GM21515 (cell line): ENCODE measurements around the gene TXNL4A.

Source experiments
- ATAC-seq: cut with Tn5 transposase; IDR thresholded peaks from one replicate; pipeline ENCODE4 v1.9.1; 2021; ENCODE audit not compliant: unreplicated experiment

The TXNL4A gene

DNA sequence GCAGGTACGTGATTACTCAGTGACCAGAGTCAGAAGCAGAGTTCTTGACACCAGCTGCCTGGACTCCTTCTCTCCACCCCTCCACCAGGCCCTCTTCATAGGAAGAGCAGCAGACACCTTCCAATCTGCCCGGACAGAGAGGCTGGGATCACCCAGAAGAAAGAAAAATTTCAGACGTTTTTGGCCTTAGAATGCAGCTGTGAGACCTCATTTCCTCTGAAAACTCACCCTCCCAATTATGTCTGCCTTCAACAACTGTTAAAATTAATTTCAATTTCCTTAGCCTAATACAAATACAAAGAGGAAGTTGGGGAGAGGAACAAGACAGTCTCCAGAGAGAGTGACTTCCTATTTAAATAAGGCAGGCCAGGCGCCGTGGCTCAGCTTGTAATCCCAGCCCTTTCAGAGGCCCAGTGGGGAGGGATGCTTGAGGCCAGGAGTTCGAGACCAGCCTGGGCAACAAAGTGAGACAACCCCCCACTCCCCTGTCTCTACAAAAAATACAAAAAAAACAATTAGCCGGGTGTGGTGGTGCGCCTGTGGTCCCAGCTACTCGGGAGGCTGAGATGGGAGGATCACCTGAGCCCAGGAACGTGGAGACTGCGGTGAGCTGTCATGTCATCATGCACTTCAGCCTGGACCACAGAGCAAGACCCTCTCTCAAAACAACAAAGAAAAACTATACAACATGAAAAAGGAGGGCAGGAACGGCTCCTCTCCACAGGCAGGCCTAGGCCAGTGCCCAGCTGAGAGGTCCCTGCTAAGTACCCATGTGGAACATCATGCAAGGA is 38.5 kb downstream of the TXNL4A start:
- ATAC-seq: no peak

DNA sequence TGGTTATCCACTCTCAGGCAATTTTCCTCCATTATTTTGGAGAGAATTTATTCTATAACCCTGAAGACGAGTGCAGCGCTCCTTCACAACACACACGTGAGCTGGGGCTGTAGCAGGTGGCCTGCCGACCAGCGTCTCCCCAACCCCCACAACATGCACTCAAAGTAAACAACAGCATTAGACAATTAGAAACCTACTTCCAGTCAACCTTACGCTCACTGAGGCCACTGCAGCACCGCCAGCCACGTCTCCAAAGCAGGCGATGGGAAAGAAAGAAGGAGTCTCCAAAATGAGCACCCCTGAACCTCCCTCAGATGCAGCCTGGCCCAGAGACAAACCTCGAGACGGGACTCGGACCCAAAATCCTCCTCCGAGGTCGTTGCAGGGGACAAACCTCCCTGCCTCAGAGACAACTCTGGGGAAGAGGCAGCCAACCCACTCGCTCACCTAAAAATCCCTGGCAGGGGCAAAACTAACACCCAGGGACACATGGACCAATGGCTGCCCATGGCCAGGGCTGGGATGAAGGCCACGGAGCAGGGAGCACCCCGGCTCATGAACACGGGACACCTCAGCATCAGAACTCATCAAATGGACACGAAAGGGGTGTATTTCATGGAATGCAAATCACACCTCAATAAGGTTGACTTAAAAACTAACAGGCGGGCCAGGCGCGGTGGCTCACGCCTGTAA is 39.5 kb downstream of the TXNL4A start:
- ATAC-seq: no peak

DNA sequence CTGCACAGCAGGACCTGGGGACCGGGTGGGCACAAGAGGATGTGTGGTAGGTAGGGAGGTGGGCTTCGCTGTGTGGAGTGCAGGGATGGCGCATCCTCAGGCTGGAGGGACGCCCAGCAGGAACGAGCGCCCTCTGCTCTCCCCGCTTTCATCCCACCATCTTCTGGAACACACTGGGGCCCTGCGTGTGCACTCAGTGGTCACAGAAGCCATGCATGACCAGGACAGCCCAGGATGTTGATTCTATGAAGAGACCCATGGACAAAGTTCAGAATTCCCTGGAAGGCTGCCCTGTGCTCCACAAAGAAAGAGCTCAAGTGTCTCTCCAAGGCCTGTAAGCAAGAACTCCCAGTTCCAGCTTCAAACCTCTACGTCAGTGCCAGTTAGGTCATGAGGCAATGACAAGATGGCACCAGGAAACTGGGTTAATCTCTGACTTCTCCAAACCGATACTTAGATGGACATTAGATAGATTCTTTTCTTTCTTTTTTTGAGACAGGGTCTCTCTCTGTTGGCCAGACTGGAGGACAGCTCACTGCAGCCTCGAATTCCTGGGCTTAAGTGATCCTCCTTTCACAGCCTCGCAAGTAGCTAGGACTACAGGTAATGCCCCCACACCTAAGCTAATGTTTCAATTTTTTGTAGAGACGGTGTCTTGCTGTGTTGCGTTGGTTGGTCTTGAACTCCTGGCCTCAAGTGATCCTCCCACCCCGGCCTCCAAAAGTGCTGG is 40.3 kb downstream of the TXNL4A start:
- ATAC-seq: no peak

DNA sequence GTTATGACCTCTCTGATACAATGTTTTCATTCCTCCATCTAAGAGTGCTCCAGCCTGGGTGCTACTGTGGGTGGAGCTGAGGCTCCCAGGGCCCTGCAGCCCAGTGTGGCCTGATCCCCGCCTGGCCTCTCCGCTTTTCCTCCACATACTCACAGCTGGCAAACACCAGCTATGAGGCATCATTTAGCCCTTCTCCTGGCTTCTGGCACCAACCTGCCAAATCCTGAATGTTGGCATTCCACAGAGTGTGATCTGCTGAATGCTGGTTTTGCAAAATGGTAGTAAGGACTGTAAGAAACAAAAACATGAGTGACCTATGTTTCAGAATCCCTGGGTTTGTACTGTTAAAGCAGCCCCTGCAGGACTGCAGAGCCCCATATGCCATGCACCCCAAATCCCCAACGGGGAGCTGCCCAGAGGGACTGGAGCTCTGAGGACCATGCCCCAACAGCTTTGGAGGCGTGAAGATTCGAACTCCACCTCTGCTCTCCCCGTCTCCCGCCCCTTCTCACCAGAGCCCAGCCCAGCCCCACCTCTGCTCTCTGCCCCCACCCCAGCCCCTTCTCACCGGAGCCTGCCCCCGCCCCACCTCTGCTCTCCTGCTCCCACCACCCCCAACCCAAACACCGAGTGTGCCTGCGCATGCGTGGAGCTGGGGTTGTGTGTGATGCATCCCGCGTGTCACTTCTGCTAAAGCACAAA is 41.2 kb downstream of the TXNL4A start:
- ATAC-seq: no peak

DNA sequence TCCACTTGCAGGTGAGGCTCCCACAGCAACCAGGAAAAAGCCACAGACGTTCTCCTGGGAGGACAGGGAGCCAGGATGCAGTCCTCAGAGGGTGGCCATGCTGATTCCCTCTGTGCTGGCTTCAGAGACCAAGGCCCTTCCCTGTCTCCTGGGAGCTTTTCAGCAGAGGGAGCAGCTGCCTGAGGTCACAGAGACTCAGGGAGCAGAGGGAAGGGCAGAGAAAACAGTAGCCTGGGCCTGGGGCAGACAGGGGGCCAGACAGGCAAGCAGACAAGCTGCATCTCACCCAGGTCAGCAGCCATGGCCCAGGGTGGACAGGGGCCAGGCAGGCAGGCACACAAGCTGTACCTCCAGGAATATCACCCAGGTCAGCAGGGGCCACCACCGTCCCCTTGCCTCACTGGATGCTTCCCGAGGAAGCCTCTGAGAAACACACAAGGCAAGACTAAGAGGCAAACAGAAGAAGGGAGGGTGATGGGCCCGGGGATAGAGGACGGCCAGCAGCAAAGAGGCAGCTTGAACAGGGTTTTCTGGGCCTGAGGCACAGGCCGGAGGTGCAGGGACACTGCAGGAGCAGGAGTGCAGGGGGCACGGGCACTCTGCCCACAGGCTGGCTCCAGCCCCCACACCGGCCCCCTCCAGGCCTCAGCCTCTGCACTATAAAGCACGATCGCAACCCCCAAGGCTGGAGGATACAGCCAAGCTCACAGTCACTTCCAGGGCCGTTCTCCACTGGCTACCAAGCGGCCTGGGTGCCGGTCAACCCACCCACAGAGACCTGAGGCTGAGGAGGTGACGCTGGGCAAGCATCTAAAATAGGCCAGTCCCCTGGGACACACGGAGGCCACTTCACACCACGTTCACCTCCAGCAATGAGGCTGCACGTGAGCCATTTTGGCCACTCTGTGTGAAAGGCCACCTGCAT is 43.0 kb downstream of the TXNL4A start:
- no peak for ATAC-seq

DNA sequence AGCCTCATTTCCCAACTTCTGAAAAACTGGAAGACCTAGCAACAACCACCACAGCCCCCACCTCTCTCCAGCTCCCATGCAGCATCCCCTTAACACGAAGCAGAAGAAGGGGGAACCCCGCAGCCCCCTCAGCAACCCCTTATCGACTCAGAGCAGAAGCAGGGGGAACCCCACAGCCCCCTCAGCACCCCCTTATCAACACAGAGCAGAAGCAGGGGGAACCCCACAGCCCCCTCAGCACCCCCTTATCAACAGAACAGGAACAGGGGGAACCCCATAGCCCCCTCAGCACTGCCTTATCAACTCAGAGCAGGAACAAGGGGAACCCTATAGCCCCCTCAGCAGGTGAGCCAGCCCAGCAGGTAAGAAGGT is 43.6 kb downstream of the TXNL4A start:
- no peak for ATAC-seq

DNA sequence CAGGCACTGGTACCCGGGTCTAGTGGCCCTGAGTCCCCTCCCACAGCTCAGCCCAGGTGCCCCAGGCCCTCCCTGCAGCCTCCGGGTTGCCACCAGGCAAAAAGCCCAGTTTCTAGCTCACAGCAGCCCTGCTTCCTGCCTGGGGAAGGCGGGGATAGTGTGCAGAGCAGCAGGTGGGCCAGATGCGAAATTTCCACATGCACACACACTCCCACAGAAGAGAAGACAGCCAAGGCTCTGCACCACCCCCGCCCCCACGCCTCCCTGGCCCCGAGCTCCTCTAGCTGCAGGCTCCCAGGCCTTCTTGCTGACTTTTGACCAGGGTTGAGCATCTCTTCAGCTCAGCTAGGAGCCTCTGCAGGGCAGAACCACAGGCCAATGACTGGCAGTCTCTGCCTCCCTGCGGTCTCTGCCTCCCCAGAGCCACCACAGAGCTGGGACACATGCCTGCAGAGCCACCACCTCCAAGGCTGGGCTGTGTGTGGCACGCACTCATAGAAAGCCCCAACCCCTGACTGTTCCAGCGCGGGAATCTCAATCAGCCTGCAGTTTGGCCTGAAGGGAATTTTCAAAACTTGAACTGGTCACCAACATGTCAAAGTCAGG is 44.1 kb downstream of the TXNL4A start:
- ATAC-seq: peak; percentile 42

DNA sequence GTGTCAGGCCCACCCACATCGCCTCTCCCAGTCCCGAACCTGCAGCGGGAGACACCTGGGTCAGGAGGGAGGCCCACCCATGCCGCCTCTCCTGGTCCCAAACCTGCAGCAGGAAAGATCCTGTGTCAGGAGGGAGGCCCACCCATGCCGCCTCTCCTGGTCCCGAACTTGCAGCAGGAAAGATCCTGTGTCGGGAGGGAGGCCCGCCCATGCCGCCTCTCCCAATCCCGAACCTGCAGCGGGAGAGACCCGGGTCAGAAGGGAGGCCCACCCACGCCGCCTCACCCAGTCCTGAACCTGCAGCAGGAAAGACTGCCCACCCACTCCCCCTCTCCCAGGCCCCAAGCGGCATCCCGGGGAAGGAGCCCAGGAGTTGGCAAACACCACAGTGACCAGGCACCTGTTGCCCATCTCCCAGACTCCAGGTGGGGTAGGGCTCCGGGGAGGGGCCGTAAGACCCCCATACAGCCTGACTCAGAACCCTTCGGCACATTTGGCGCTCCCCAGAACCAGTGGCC is 44.7 kb downstream of the TXNL4A start:
- no peak for ATAC-seq

DNA sequence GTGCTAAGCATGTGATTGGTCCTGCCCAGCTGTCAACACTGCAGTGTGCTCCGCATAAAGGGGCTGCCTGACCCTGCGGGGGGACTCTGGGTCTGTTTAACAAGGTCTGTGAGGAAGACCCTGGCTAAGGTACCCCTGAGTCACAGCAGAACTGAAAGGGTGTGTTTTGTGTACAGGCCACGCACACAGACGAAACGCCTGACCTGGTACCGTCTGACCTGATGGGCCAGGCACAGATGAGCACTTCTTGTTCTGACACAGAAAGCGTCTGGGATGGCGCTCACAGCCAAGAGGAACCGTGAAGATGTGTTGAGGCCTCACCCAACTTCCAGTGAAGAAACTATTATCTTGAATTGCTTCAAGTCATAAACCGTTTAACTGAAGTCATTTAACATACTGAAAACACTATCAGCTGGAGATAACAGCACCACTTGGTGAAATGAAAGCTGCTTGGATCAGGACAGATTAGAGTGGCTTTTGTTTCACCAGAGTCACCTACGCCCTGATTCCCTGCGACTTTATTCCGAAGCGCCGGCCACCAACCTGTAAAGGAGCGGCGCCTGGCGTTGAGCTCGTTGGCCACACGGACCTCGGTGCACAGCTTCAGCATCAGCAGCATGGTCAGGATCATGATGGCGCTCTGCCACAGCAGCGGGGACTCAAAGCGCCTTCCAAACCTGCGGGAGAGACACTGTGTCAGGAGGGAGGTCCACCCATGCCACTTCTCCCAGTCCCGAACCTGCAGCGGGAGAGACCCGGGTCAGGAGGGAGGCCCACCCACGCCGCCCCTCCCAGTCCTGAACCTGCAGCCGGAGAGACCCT is 45.4 kb downstream of the TXNL4A start:
- ATAC-seq: no peak

DNA sequence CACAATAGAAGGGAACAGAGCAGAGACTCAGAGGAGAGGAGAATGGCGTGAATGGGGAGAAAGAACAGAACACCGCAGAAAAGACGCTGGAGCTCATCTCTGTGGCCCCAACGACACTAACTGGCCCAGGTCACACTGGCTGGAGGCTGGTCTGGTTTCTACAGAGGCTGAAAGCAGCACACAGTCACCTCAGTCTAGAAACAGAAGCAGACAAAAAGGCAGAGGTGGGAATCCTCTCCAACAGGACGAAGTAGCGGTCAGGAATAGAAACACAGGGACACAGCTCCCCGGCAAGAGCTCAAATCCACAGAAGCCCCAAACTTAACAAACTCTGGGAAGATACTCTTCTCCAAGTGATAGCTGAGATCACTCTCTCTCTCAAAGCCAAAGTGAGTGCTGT is 46.2 kb downstream of the TXNL4A start:
- no peak for ATAC-seq

DNA sequence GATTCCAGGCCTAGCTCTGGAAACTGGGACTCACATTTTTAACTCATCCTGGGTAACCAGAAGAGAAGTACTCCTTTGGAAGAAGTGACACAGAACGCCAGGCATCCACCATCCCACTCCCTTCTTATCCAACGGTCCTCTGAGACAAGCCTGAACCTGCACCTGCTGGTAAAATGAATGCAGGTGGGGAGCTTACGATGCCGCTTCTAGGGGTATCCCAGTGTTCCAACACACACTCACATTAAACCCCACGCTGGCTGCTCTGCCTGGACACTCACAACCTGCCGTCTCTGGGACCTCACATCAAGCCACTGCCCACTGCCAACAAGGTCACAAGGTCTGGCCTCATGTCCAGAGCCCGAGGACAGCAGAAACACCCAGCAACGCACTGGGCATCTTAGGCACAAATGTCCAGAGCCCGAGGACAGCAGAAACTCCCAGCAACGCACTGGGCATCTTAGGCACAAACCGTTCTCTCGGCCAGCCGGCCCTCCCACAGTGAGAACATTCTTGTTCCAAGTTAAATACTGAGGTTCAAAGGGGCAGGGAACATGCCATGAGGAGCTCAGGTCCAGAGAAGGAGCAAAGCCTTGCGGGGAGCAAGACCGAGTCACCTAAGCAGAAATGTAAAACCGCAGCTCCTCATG is 46.8 kb downstream of the TXNL4A start:
- ATAC-seq: no peak

DNA sequence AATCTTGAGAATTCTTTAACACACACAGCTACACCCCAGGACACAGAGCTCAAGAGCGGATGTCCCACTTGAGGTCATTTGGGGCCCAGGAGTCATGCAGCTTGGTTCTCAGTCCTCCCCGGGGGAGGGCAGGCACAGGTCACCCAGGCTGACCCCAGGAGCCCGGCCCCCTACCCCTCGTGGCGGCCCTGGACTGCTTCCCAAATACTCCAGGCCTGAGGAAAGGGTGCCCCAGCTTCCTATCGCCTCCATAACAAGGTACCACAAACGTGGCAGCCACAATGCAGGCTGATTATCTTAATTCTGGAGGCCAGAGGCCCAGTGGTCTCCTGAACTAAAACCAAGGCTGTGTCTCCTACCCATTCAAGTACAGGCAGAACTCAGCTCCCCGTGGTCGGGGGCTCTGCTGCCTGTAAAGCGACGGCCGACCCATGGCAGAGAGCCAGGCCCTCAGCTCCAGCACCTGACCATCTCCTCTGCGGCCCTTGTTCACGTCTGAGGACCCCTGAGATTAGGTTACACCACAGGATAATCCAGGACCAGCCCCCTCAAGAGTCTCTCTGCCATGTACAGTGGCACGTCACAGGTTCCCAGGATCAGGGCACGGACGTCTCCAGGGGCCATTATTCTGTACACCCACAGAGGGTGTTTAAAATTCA is 47.4 kb downstream of the TXNL4A start:
- ATAC-seq: no peak

DNA sequence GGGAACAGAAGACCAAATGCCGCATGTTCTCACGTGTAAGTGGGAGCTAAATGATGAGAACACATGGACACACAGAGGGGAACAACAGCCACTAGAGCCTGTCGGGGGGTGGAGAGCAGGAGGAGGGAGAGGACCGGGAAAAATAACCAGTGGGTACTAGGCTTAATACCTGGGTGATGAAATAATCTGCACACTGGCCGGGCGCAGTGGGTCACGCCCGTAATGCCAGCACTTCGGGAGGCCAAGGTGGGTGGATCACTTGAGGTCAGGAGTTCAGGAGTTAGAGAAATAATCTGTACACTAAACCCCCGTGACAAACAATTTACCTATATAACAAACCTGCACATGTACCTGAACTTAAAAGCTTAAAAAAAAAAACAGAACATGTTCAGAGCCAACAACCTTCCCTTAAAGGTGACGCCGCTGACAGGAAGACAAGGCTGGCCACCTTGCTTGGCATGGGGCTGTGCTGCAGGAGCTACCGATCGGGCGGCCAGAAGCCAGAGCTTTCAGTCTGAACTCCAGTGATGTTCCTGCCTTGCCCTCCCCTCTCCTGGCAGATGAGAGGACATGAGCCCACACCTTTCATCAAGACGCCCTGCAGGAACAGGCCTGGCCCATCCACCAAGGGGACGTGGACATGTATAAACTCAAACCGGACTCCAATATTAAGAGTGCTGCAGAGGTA is 48.1 kb downstream of the TXNL4A start:
- ATAC-seq: no peak

DNA sequence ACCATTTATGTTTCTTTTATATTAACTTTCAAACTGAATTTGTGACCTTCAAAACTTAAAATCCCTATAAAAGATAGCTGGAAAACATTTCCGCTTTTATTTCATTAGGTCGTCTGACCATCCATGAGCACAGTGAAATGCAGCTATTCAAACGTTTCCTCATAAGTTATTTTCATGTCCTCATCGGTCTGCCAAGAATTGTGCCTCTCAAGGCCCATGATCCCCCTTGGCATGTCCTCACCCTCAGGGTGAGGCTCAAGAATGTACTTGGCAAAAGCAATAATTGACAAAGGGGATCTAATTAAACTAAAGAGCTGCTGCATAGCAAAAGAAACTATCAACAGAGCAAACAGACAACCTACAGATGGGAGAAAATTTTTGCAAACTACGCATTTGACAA is 49.3 kb downstream of the TXNL4A start:
- ATAC-seq: no peak

DNA sequence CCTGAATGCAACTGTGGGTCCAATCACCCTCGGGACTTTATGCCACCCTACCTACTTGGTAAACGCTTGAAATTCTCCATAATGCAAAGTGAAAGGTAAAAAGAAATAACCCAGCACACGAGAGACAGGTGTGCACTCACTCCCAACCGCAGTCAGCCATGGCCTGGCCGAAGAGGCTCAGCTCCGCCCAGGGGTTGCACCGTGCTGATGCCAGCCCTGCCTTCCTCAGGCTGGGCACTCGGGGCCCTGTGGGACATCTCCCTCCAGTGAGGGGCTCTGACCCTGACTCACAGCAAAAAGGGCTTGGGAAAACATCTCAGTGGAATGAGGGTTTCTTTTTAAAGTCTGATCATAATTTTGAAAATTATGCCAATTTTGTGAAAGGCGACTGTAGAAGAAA is 50.2 kb downstream of the TXNL4A start:
- ATAC-seq: no peak

DNA sequence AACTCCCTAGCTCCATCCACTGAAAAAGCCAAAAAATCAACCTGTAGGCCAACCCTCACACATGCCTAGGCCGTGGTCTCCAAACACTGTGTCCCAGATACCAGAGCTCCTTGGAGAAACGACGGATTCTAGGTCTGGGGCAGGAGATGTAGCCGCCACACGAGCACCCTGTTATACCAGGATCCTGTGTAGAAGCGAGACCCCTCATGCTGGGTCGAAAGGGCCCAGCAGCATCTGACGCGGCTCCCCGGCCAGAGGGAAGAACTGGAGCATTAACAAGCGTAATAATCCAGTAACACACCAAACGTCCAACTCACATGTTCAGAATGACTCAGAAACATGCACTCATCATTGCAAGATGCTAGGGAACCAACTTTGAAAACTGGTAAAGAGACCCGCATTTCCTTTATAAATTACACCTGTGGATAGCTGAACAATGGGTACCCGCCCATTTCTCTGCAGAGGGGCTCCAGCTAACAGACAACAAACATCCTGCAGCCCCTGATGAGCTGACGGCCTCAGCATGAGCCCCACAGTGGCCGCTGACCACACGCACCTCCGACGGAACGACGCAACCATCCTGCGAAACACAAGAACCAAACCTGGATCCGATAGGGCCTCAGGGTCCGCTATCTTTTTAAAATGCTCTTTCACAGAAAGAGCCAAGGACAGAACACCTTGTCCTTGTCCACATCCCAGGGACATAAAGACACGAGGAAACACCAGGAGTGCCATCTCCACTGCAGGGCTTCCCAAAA is 51.1 kb downstream of the TXNL4A start:
- ATAC-seq: no peak

DNA sequence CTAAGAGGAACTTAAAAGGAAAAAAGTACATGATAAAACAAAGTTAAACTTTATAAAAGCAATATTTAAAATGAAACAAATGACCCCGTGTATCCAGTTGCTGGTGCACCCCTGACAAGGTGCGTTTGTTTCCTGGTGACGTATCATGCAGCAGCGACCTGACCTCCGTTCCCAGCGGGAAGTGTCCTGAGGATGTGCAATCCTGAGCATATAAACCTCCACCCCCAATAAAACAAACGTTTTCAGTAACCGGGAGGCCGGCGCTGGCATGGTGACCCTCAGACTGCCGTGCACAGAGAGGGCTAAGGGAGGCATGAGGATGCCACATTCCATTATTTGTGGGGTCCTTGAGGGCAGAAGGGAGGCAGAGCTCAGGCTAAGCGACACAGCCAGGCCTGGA is 51.7 kb downstream of the TXNL4A start:
- no peak for ATAC-seq
